ENCODE results near the gene OSBPL5.

OSBPL5 gene

GRCh38 chr11:3164552-3165151 lies 458 bp downstream of the OSBPL5 start:
- no peak overlapping the region for H3K27ac ChIP-seq

DNA sequence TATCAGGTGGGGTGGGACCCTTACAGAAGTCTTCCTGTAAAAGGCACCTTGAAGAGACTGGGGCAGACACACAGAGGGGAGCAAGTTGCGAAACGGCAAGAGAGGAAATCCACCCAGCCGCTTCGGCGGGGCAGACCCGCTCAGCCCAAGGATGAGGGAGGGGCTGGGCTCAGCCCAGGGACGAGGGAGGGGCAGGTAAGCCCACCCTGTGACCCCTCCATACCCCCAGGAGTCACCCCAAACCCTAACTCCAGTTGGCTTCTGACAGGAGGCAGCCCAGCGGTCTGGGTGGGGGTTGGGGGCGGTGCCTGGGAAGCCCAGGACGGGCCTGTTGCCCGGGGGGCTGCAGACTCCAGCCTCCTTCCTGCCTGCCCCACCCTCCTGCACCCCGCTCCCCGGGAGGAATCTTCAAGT lies 965 bp downstream of the OSBPL5 start:
- no peak for TF ChIP-seq ZFX (IDR thresholded peaks at IDR 0.05; ENCODE audit: borderline replicate concordance)
- no peak for TF ChIP-seq CTCF (IDR thresholded peaks at IDR 0.05)
- H3K27ac ChIP-seq = no peak overlapping the region

More at GRCh38 chr11:3164552-3165151, 458 bp downstream of the OSBPL5 start:
- TF ChIP-seq ZFX (IDR thresholded peaks at IDR 0.05; ENCODE audit: borderline replicate concordance) (no peak), CTCF (IDR thresholded peaks at IDR 0.05) (no peak)

GRCh38 chr11:3163241-3163981 lies 1.7 kb downstream of the OSBPL5 start:
- no peak overlapping the region for H3K27ac ChIP-seq
- no peak for TF ChIP-seq CTCF (IDR thresholded peaks at IDR 0.05)
- TF ChIP-seq ZFX (IDR thresholded peaks at IDR 0.05; ENCODE audit: borderline replicate concordance) = no peak

DNA sequence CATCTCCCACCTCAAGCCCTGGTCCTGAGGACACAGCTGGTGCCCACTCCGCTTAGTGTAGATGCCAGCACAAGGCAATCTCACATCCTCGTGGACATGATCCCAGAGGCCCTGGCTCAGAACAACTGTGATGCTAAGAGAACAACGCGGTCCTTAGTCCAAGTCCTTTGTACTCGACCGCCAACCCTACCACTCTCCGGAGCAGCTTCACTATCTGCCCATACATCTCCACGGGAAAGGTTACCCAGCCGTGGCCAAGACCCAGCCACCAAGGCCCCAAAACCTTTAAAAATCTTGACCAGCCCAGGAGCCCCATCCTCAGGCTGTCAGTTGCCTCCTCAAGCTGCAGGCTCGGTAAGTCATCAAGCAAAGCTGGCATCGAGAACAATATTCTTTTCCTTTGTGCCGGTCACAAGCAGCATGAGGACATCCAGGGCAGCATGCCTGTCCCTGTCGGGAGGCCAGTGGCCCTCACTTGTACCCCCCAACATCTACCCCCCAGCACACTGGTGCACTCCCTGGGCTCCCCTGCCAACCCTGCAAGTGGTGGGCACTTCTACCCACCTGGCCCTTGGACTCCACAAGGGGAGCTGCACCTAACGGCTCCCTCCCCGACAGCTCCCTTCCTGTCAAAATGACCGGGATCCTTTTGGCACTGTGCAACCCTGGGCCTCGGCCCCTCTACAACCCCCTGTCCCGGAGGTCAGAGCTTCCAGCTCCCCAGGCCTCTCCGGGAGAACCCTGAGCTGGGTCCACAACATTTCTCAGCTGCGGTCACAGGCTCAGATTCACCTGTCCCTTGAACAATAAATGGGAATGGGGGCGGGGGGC lies 2.5 kb downstream of the OSBPL5 start:
- H3K27ac ChIP-seq = no peak overlapping the region
- TF ChIP-seq CTCF (IDR thresholded peaks at IDR 0.05) (no peak), ZFX (IDR thresholded peaks at IDR 0.05; ENCODE audit: borderline replicate concordance) (no peak)

GRCh38 chr11:3161720-3162409 lies 3.2 kb downstream of the OSBPL5 start:
- TF ChIP-seq ZFX (IDR thresholded peaks at IDR 0.05; ENCODE audit: borderline replicate concordance) = no peak
- no peak for TF ChIP-seq CTCF (IDR thresholded peaks at IDR 0.05)
- H3K27ac ChIP-seq = no peak overlapping the region

DNA sequence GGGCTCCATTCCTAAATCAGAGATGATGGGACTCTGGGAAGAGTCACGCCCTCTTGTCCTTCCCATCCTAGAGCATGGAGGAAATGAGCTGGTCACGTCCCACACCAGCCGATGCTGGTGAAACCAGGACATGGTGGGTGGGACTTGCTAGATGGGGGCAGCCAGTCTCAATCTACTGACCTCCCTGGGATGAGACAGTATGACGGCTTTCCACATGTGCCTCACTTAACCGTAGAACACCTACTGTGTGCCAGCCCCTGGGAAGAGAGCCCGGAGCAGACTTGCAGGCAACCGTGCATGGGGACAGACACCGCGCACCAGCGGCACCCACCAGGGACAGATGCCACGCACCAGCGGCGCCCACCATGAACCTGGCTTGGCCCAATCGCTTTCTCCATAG lies 3.8 kb downstream of the OSBPL5 start:
- H3K27ac ChIP-seq = no peak overlapping the region

More for the DNA sequence above, 3.8 kb downstream of the OSBPL5 start:
- TF ChIP-seq ZFX (IDR thresholded peaks at IDR 0.05; ENCODE audit: borderline replicate concordance) (no peak), CTCF (IDR thresholded peaks at IDR 0.05) (no peak)
